HUES48 (cell line): ENCODE measurements around the gene ADARB1.
A peak's percentile ranks its signal among the peaks of the same experiment; 100 is the strongest.
"Not testable (repeated sequence)": the region's sequence is repeated elsewhere in the genome, so short reads cannot be mapped to it uniquely, and the experiment has no call there.

Source experiments
- H3K27ac ChIP-seq: one replicate; pipeline ENCODE4 v1.7.0; 2013; ENCODE audit warnings: low read depth, low read length, inconsistent platforms
- H3K27me3 ChIP-seq: 2 replicates; pipeline ENCODE4 v1.6.1; 2013; ENCODE audit warnings: mild to moderate bottlenecking, low read length; ENCODE audit not compliant: control insufficient read depth, insufficient read depth
- H3K36me3 ChIP-seq: 2 replicates; pipeline ENCODE4 v1.6.1; 2013; ENCODE audit warnings: low read length; ENCODE audit not compliant: control insufficient read depth, insufficient read depth
- H3K4me1 ChIP-seq: 2 replicates; pipeline ENCODE4 v1.6.1; 2013; ENCODE audit warnings: mild to moderate bottlenecking, low read length; ENCODE audit not compliant: control insufficient read depth, insufficient read depth
- H3K4me3 ChIP-seq: 2 replicates; pipeline ENCODE4 v1.5.1; 2013; ENCODE audit warnings: mild to moderate bottlenecking, low read depth, low read length
- H3K9ac ChIP-seq: 2 replicates; pipeline ENCODE4 v1.6.1; 2013; ENCODE audit warnings: mild to moderate bottlenecking, low read depth, low read length, moderate library complexity
- H3K9me3 ChIP-seq: 2 replicates; pipeline ENCODE4 v1.6.1; 2013; ENCODE audit warnings: low read length; ENCODE audit not compliant: control insufficient read depth, insufficient read depth

Gene ADARB1

GRCh38 chr21:45074048-45074817 lies at the start of gene ADARB1:
ADARB1 (plus strand) TSS chr21:45074580; CDS start chr21:45171657, 97,077 bp downstream.
- H3K4me3 ChIP-seq: peak within 1 kb of the TSS; percentile 77
- H3K4me1 ChIP-seq: peaks cover 5% of the 10 kb centered on the region; the same call in 1 of the 2 replicates
- H3K27me3 ChIP-seq: peaks cover 22% of the 10 kb centered on the region
- H3K9ac ChIP-seq: peak within 1 kb of the TSS; percentile 45; the same call in 1 of the 2 replicates
- H3K36me3 ChIP-seq: no peaks in the 10 kb centered on the region
- H3K27ac ChIP-seq: peak within 1 kb of the TSS; percentile 78
- no peaks in the 10 kb centered on the region for H3K9me3 ChIP-seq

- H3K9me3 ChIP-seq: no peaks in the 10 kb centered on the region
- peaks cover 20% of the 10 kb centered on the region for H3K4me1 ChIP-seq
- no peak overlapping the region for H3K4me3 ChIP-seq
- H3K27me3 ChIP-seq: no peaks in the 10 kb centered on the region
- H3K27ac ChIP-seq: no peak overlapping the region
- H3K36me3 ChIP-seq: no peaks in the 10 kb centered on the region
- H3K9ac ChIP-seq: no peak overlapping the region
These were observed 48.2 kb upstream of the ADARB1 start for GRCh38 chr21:45026066-45026745.

- no peak overlapping the region for H3K4me3 ChIP-seq
- no peak overlapping the region for H3K27ac ChIP-seq
- no peaks in the 10 kb centered on the region for H3K27me3 ChIP-seq
These were observed 47.6 kb upstream of the ADARB1 start for GRCh38 chr21:45026826-45027225.

GRCh38 chr21:45027241-45028196 lies 46.9 kb upstream of the ADARB1 start:
- no peak overlapping the region for H3K4me3 ChIP-seq
- H3K9ac ChIP-seq: no peak overlapping the region
- H3K27ac ChIP-seq: no peak overlapping the region
- H3K9me3 ChIP-seq: no peaks in the 10 kb centered on the region
- H3K36me3 ChIP-seq: no peaks in the 10 kb centered on the region
- peaks cover 29% of the 10 kb centered on the region for H3K4me1 ChIP-seq
- no peaks in the 10 kb centered on the region for H3K27me3 ChIP-seq

More at GRCh38 chr21:45026826-45027225, 47.6 kb upstream of the ADARB1 start:
- Histone ChIP-seq H3K4me1 (peaks cover 26% of the 10 kb centered on the region), H3K9ac (no peak overlapping the region), H3K36me3 (no peaks in the 10 kb centered on the region), H3K9me3 (no peaks in the 10 kb centered on the region)

GRCh38 chr21:45028645-45029044 lies 45.7 kb upstream of the ADARB1 start:
- not testable (repeated sequence) for H3K36me3 ChIP-seq, H3K9me3 ChIP-seq, H3K27me3 ChIP-seq, H3K9ac ChIP-seq, H3K27ac ChIP-seq, H3K4me3 ChIP-seq
- peaks cover 29% of the 10 kb centered on the region for H3K4me1 ChIP-seq

- Histone ChIP-seq H3K9ac (no peak overlapping the region), H3K4me3 (no peak overlapping the region)
These were observed 45.0 kb upstream of the ADARB1 start for GRCh38 chr21:45029298-45029947.

GRCh38 chr21:45029948-45030681 lies 44.3 kb upstream of the ADARB1 start:
- peaks cover 29% of the 10 kb centered on the region for H3K4me1 ChIP-seq
- H3K9me3 ChIP-seq: no peaks in the 10 kb centered on the region
- H3K36me3 ChIP-seq: no peaks in the 10 kb centered on the region
- H3K9ac ChIP-seq: no peak overlapping the region
- H3K27me3 ChIP-seq: no peaks in the 10 kb centered on the region
- H3K4me3 ChIP-seq: peak overlapping the region; percentile 11; the same call in 1 of the 2 replicates
- H3K27ac ChIP-seq: peak overlapping the region; percentile 69

More at GRCh38 chr21:45029298-45029947, 45.0 kb upstream of the ADARB1 start:
- Histone ChIP-seq H3K27ac (peak overlapping the region; percentile 69), H3K9me3 (no peaks in the 10 kb centered on the region), H3K4me1 (peaks cover 29% of the 10 kb centered on the region), H3K36me3 (no peaks in the 10 kb centered on the region), H3K27me3 (no peaks in the 10 kb centered on the region)

- Histone ChIP-seq H3K9ac (no peak overlapping the region), H3K4me3 (peak overlapping the region; percentile 11; the same call in 1 of the 2 replicates), H3K27me3 (no peaks in the 10 kb centered on the region), H3K4me1 (peaks cover 29% of the 10 kb centered on the region), H3K9me3 (no peaks in the 10 kb centered on the region), H3K36me3 (no peaks in the 10 kb centered on the region), H3K27ac (peak overlapping the region; percentile 69)
These were observed 43.5 kb upstream of the ADARB1 start for GRCh38 chr21:45030682-45031570.

- Histone ChIP-seq H3K4me1 (peaks cover 29% of the 10 kb centered on the region), H3K27ac (no peak overlapping the region), H3K9ac (no peak overlapping the region)
These were observed 42.7 kb upstream of the ADARB1 start for GRCh38 chr21:45031571-45032191.

More at GRCh38 chr21:45031571-45032191, 42.7 kb upstream of the ADARB1 start:
- H3K9me3 ChIP-seq: peaks cover 3% of the 10 kb centered on the region; the same call in 1 of the 2 replicates
- no peaks in the 10 kb centered on the region for H3K27me3 ChIP-seq
- no peaks in the 10 kb centered on the region for H3K36me3 ChIP-seq
- no peak overlapping the region for H3K4me3 ChIP-seq
